Smooth muscle cell of the brain vasculature (primary cell): ENCODE results near the gene SEMA7A.
"Not testable (repeated sequence)": the region's sequence is repeated elsewhere in the genome, so short reads cannot be mapped to it uniquely, and the experiment has no call there.

Experiments
- DNase-seq: peaks from one replicate; pipeline ENCODE4 v3.0.0-alpha.2; 2012; ENCODE audit warnings: low read depth, low spot score

SEMA7A gene

GRCh38 chr15:74373056-74373650, 60.6 kb downstream of the SEMA7A start:
- DNase-seq, result no peak

- DNase-seq, result no peak
Observed at GRCh38 chr15:74370471-74370870, 63.3 kb downstream of the SEMA7A start.

- DNase-seq, result no peak
Observed at GRCh38 chr15:74369756-74370155, 64.0 kb downstream of the SEMA7A start.

GRCh38 chr15:74369084-74369745, 64.5 kb downstream of the SEMA7A start:
- DNase-seq, result no peak

- DNase-seq, result no peak
Observed at GRCh38 chr15:74368121-74368520, 65.6 kb downstream of the SEMA7A start.

GRCh38 chr15:74367296-74367854, 66.4 kb downstream of the SEMA7A start, which contains the start of gene CYP11A1:
Gene CYP11A1, minus strand, starts transcription at chr15:74367646. Its CDS starts 61 bp downstream, at chr15:74367585.
- DNase-seq, result no peak

GRCh38 chr15:74365598-74366445, 67.9 kb downstream of the SEMA7A start:
- DNase-seq, result no peak

- no peak for DNase-seq
Observed at GRCh38 chr15:74364936-74365597, 68.7 kb downstream of the SEMA7A start.

- DNase-seq, result no peak
Observed at GRCh38 chr15:74362482-74362881, 71.3 kb downstream of the SEMA7A start.

GRCh38 chr15:74360855-74361254, 72.9 kb downstream of the SEMA7A start:
- not testable (repeated sequence) for DNase-seq

- not testable (repeated sequence) for DNase-seq
Observed at GRCh38 chr15:74359376-74359775, 74.4 kb downstream of the SEMA7A start.
